Ascending aorta (tissue), 2 donors: ENCODE data around the gene VPREB3. TPM values are rescaled to one million over a fixed set of nuclear protein-coding genes. Genes with fewer than 3 reads are reported as not detected.

Experiments
- DNase-seq, 2 donors: peaks; one replicate each; pipeline ENCODE4 v3.0.0-alpha.2; 2019; ENCODE audit warnings: low spot score in 2 of 2
- H3K27ac ChIP-seq, 2 donors: fragments of 200-600 bp; sonication (generic); one replicate each; pipeline ENCODE4 v1.5.1; 2016 to 2017; ENCODE audit warnings: mild to moderate bottlenecking in 1 of 2
- H3K27me3 ChIP-seq: fragments of 200-600 bp; sonication (generic); one replicate; pipeline ENCODE4 v1.5.1; 2017
- H3K36me3 ChIP-seq, 2 donors: fragments of 200-600 bp; sonication (generic); one replicate each; pipeline ENCODE4 v1.5.1; 2016
- H3K4me1 ChIP-seq, 2 donors: fragments of 200-600 bp; sonication (generic); one replicate each; pipeline ENCODE4 v1.5.1; 2016 to 2017; ENCODE audit warnings: mild to moderate bottlenecking in 1 of 2
- H3K4me3 ChIP-seq, 2 donors: fragments of 200-600 bp; sonication (generic); one replicate each; pipeline ENCODE4 v1.5.1; 2016 to 2017; ENCODE audit warnings: mild to moderate bottlenecking in 1 of 2
- H3K9me3 ChIP-seq, 2 donors: fragments of 200-600 bp; sonication (generic); one replicate each; pipeline ENCODE4 v1.5.1; 2016
- intact Hi-C: fragments of 100-400 bp; cut with DNase I; formaldehyde crosslinking; loops from one replicate; pipeline ENCODE4 v1.15.1; 2023
- total RNA-seq: library from RNA; depleted of rRNA; stranded (reverse); fragments of >200 nt; gene quantifications from one replicate; pipeline ENCODE4 v1.1.0, GENCODE V29; 2016
- TF ChIP-seq, protein P1 (sequence below), 3 experiments: fragments of 200-600 bp in 2 of 3; fragments of 450-650 bp in 1 of 3; sonication (generic) in 2 of 3; IDR thresholded peaks; one replicate each; pipeline ENCODE4 v1.5.1; 2016 to 2019; ENCODE audit warnings: antibody characterized with exemption in 3 of 3, mild to moderate bottlenecking in 1 of 3, moderate library complexity in 1 of 3

VPREB3 gene
- total RNA-seq, 1 donor from 2014 or later = not detected

DNA sequence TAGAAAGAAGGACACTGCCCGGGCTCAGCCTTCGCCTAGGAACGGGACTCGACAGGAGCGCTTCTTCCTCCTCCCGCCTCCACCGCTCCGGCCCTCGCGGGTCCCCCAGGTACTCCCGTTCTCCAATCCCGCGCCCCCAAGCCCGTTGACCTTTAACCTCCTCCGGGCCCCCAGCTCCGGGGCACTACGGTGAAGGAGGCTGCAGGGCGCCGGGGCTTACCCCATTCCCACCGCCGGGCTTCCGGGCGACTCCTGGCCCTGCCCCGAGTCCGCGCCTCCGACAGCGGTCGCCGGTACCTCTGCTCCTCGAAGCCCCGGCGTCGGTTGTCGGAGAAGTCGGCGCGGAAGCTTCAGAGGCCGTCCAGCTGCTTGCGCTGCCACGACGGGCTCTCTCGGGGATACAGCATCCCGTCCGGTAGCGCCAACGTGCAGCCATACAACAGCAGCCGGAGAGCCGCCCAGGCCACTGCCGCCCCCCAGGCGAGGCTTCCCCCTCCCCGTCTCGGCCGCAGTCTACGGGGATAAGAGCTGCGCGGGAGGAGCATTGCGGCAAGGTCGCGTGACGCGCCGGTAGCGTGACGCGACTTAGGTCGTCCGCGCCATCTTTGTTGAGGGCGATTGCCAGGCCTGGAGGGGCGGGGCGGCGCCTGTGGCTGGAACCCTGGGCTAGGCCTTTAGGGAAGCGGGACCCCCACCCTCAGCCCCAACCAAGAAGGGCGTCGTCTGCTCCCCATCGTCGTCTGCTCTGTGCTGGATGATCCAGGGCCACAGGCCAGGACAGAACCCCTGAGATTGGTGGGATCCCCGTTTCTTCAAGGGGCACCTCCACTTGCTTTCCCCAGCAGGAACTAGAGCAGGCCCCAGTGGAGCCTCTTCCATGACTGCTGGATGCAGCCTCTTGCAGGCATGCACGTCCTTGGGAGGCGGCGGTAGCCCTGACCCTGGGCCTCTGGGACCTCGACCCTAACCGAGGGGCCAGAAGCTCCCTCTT, 37.1 kb downstream of the VPREB3 start:
- Histone ChIP-seq H3K4me3 (peak overlapping the region; percentile 62 to 83), H3K27ac (peak overlapping the region; percentile 42 to 63), H3K27me3 (no peaks in the 10 kb centered on the region), H3K9me3 (no peaks in the 10 kb centered on the region), H3K36me3 (peaks cover 16 to 19% of the 10 kb centered on the region in 2 donors), H3K4me1 (peaks cover 0 to 16% of the 10 kb centered on the region in 2 donors)
- intact Hi-C loops = loop anchor here (2.0 to 5.0 kb wide), 2 partner anchors 34 to 120 kb away; partner anchors contain the start of genes DERL3 and ZNF70
- TF ChIP-seq, protein P1, sequence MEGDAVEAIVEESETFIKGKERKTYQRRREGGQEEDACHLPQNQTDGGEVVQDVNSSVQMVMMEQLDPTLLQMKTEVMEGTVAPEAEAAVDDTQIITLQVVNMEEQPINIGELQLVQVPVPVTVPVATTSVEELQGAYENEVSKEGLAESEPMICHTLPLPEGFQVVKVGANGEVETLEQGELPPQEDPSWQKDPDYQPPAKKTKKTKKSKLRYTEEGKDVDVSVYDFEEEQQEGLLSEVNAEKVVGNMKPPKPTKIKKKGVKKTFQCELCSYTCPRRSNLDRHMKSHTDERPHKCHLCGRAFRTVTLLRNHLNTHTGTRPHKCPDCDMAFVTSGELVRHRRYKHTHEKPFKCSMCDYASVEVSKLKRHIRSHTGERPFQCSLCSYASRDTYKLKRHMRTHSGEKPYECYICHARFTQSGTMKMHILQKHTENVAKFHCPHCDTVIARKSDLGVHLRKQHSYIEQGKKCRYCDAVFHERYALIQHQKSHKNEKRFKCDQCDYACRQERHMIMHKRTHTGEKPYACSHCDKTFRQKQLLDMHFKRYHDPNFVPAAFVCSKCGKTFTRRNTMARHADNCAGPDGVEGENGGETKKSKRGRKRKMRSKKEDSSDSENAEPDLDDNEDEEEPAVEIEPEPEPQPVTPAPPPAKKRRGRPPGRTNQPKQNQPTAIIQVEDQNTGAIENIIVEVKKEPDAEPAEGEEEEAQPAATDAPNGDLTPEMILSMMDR (IDR thresholded peaks at IDR 0.05) = no peak
- DNase-seq = peak; percentile 38 to 89

DNA sequence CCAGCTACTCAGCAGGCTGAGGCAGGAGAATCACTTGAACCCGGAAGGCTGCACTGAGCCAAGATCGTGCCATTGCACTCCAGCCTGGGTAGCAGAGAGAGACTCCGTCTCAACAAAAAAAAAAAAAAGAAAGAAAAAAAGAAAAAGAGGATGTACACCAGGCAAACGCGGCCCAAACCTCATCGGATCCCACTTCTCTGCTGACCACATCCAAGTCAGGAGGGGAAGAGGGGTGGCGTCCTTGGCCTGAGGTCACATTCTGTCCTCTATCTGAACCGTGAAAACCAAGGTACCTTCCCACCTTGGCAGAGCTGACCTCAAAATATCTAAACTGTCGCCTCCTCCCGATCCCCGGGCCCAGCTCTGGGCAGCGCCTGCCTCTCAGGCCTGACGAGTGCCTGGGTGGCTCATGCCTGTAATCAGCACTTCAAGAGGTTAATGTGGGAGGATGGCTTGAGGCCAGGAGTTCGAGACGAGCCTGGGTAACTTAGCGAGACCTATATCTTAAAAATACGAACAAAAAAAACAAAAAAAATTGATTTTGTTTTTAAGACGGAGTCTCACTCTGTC, 38.3 kb downstream of the VPREB3 start:
- no peak for DNase-seq
- Histone ChIP-seq H3K27ac (no peak overlapping the region), H3K9me3 (no peaks in the 10 kb centered on the region), H3K4me3 (peak overlapping the region; percentile 62 to 83), H3K36me3 (peaks cover 21 to 31% of the 10 kb centered on the region in 2 donors), H3K27me3 (no peaks in the 10 kb centered on the region), H3K4me1 (peaks cover 0 to 16% of the 10 kb centered on the region in 2 donors)
- TF ChIP-seq, protein P1 (IDR thresholded peaks at IDR 0.05) = no peak
- intact Hi-C loops = loop anchor here (2.0 to 5.0 kb wide), 2 partner anchors 35 to 121 kb away; partner anchors contain the start of genes DERL3 and ZNF70

DNA sequence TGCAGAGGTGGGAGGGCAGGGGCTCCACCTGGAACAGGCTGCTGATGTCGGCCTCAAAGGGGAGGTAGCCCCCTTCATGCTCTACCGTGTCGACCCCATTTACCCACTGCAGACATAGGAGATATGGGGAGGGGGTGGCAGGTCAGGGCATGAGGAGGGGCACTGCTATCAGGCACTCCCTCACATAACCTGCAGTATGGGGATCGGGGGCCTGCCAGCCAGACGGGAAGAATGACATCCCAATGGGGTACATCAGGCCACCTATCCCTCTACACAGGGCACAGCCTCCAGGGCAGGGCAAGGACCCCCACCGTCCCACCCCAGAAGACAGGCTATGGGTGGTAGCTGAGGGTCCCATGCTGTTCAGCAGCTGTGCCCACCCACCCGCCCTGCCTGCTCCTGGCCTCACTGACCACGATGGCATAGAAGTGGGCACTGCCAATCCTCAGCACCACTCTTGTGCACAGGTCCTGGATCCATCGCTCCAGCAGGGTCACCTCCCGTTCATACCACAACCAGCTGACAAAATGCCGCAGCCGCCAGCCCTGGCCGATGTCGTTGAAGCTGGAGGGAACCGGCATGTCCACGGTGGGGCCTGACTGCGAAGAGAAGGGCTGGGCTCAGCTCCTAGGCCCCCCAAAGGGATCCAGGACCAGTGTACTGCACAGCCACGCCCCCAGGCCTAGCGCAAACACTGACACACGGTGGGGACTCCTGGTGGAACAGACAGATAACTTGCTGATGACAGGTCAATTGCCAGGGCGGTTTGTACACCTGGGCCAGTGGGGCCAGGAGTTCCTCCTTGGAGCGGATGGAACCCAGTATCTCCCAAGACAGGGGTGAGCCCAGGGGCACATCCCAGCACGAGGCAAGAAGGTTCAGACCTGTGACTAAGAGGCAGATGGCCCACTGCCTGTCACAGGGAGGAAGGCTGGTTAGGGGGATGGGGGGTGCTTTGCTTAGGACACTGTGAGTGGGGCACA, 39.3 kb downstream of the VPREB3 start:
- H3K27me3 ChIP-seq = no peaks in the 10 kb centered on the region
- H3K4me3 ChIP-seq = no peak overlapping the region
- H3K27ac ChIP-seq = no peak overlapping the region
- TF ChIP-seq, protein P1 (IDR thresholded peaks at IDR 0.05) = no peak
- H3K36me3 ChIP-seq = peaks cover 22 to 36% of the 10 kb centered on the region in 2 donors
- DNase-seq = no peak
- no peaks in the 10 kb centered on the region for H3K9me3 ChIP-seq
- H3K4me1 ChIP-seq = peaks cover 0 to 16% of the 10 kb centered on the region in 2 donors
- intact Hi-C loops = loop anchor here (5.0 kb wide), 1 partner anchor 122 kb away; the partner anchor contains the start of gene DERL3

DNA sequence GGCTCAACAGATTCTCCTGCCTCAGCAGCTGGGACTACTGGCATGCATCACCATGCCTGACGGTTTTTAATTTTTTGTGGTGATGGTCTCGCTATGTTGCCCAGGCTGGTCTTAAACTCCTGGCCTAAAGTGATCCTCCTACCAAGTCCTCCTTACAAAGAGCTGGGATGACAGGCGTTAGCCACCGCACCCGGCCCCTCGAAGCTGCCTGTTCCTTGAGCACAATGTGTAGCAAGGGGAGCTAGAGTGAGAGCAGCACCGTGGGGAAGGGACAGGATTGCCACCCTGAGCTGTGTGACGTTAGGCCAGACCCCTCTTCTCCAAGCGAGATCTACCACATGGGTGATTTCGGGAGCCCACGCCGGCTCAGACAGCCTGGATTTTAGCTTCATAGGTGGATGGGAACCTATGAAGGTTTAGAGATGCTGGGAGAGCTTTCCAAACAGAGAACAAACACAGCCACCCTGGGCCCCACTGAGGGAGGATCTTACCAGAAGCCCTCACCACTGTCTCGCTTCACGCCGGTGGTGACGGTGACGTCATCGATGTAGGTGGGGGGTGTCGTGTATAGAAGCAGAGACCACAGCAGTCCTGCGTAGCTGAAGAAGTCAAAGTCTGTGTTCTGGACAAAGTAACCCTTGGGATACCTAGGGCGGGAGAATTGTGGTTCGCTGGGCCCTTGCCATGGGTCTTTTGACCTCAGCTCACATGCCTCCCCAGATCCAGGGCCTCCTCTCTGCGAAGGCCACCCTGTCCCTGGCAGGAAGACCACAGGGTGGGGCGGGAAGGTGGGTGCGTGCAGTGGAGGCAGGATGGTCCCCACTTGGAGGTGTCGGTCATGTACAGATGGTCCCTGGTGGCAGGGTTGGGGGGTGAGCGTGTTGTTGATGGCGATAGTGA, 40.3 kb downstream of the VPREB3 start:
- H3K9me3 ChIP-seq = no peaks in the 10 kb centered on the region
- no peak for DNase-seq
- intact Hi-C loops = no loop called here
- H3K36me3 ChIP-seq = peaks cover 27 to 45% of the 10 kb centered on the region in 2 donors
- H3K27me3 ChIP-seq = no peaks in the 10 kb centered on the region
- no peak overlapping the region for H3K27ac ChIP-seq
- TF ChIP-seq, protein P1 (IDR thresholded peaks at IDR 0.05) = no peak
- H3K4me3 ChIP-seq = no peak overlapping the region
- H3K4me1 ChIP-seq = peaks cover 0 to 16% of the 10 kb centered on the region in 2 donors
